Lower leg skin (tissue), 4 donors: ENCODE data around the gene PDLIM4. TPM values are rescaled to one million over a fixed set of nuclear protein-coding genes. Genes with fewer than 3 reads are reported as not detected.

ENCODE experiments used
- DNase-seq, 2 donors: peaks; one replicate each; pipeline ENCODE4 v3.0.0-alpha.2; 2019; ENCODE audit warnings: low spot score in 2 of 2
- H3K4me3 ChIP-seq: fragments of 200-600 bp; sonication (generic); 2 replicates; pipeline ENCODE4 v1.5.1; 2017; ENCODE audit warnings: mild to moderate bottlenecking, low read depth; ENCODE audit not compliant: poor library complexity, severe bottlenecking
- CTCF ChIP-seq, 3 donors: fragments of 450-650 bp; IDR thresholded peaks; one replicate each; pipeline ENCODE4 v1.5.1; 2016; ENCODE audit warnings: antibody characterized with exemption in 3 of 3, mild to moderate bottlenecking in 3 of 3, moderate library complexity in 2 of 3
- POLR2A ChIP-seq, 2 donors: fragments of 450-650 bp; IDR thresholded peaks; one replicate each; pipeline ENCODE4 v1.6.1; 2016 to 2017; ENCODE audit warnings: antibody characterized with exemption in 2 of 2, mild to moderate bottlenecking in 1 of 2, moderate library complexity in 1 of 2
- WGBS, 2 donors: methylation state at CpG; one replicate each; pipeline ENCODE4 v1.1.5; 2018; 5-methylcytosine and 5-hydroxymethylcytosine counted together
- intact Hi-C: fragments of 100-400 bp; cut with DNase I; formaldehyde crosslinking; loops from one replicate; pipeline ENCODE4 v1.15.0; 2023; ENCODE audit warnings: low total_unique reads
- total RNA-seq, 4 donors: library from RNA; depleted of rRNA; stranded (reverse); fragments of >200 nt; gene quantifications; one replicate each; pipeline ENCODE4 v1.1.0, GENCODE V29; 2016

Gene PDLIM4
- total RNA-seq, 4 donors from 2014 or later = 52.5 to 191 (median 85.9) TPM

- peak in 1 of 2 donors; percentile 61 for DNase-seq
- TF ChIP-seq POLR2A (IDR thresholded peaks at IDR 0.05) (no peak), CTCF (IDR thresholded peaks at IDR 0.05) (no peak)
- no peak overlapping the region for H3K4me3 ChIP-seq
- WGBS, 2 donors = 95% methylated on average over 2 of the region's 2 CpGs
- intact Hi-C loops = no loop called here
Observed at GRCh38 chr5:132223861-132224260, 33.6 kb upstream of the PDLIM4 start.

- 8 to 18% methylated on average over 1 of the region's 1 CpG for WGBS, 2 donors
- H3K4me3 ChIP-seq = no peak overlapping the region
- intact Hi-C loops = no loop called here
- DNase-seq = peak in 1 of 2 donors; percentile 66
- TF ChIP-seq CTCF (IDR thresholded peaks at IDR 0.05) (no peak), POLR2A (IDR thresholded peaks at IDR 0.05) (no peak)
Observed at GRCh38 chr5:132224716-132225115, 32.8 kb upstream of the PDLIM4 start.

GRCh38 chr5:132225165-132226032 is 32.1 kb upstream of the PDLIM4 start:
- intact Hi-C loops = no loop called here
- TF ChIP-seq CTCF (IDR thresholded peaks at IDR 0.05) (no peak), POLR2A (IDR thresholded peaks at IDR 0.05) (no peak)
- peak; percentile 75 to 90 for DNase-seq
- no peak overlapping the region for H3K4me3 ChIP-seq
- 27 to 29% methylated on average over 12 to 13 of the region's 13 CpGs for WGBS, 2 donors

GRCh38 chr5:132226516-132227234 is 30.8 kb upstream of the PDLIM4 start:
- intact Hi-C loops = no loop called here
- TF ChIP-seq CTCF (IDR thresholded peaks at IDR 0.05) = no peak
- no peak for TF ChIP-seq POLR2A (IDR thresholded peaks at IDR 0.05)
- no peak overlapping the region for H3K4me3 ChIP-seq
- peak in 1 of 2 donors; percentile 85 for DNase-seq
- WGBS, 2 donors = 52 to 55% methylated on average over 23 of the region's 23 CpGs

GRCh38 chr5:132227235-132227484 is 30.3 kb upstream of the PDLIM4 start:
- no peak for TF ChIP-seq POLR2A (IDR thresholded peaks at IDR 0.05)
- no peak for TF ChIP-seq CTCF (IDR thresholded peaks at IDR 0.05)
- 0 to 5% methylated on average over 2 to 9 of the region's 13 CpGs for WGBS, 2 donors
- H3K4me3 ChIP-seq = peak overlapping the region; percentile 72
- intact Hi-C loops = no loop called here
- DNase-seq = peak in 1 of 2 donors; percentile 94
